ENCODE data around the gene KRTAP10-3.
"Not testable (repeated sequence)": the region's sequence is repeated elsewhere in the genome, so short reads cannot be mapped to it uniquely, and the experiment has no call there.

The KRTAP10-3 gene

DNA sequence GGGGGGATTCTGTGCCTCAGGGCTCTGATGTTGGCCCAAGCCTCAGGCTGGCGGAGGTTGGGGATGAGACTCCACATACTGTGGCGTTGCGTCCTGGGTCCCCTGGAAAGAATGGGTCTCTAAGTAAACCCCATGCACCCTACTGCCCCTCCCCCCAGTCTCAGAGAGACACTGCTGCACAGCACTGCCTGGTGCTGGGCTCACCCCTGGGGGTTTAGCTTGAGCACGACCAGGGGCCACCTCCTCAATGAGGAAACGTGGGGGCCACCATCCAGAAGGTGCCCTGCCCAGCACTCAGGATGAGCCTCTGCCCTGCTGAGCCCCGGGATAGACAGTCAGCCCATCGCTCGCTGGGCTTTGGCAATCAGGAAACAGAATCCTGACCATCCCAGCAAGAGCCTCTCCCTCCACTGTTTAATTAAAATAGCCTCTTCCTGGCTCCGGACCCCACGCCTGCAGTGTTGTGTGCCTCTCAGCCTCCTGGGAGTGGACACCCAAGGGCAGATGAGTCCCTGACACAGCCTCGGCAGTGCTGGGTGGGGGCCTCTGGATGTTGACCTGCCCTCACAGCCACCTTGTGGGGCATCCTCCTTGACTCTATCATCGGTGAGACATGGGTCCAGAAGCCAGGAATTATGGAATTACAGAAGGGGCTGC is 11.4 kb upstream of the KRTAP10-3 start:
- no peak for FAIRE-seq

DNA sequence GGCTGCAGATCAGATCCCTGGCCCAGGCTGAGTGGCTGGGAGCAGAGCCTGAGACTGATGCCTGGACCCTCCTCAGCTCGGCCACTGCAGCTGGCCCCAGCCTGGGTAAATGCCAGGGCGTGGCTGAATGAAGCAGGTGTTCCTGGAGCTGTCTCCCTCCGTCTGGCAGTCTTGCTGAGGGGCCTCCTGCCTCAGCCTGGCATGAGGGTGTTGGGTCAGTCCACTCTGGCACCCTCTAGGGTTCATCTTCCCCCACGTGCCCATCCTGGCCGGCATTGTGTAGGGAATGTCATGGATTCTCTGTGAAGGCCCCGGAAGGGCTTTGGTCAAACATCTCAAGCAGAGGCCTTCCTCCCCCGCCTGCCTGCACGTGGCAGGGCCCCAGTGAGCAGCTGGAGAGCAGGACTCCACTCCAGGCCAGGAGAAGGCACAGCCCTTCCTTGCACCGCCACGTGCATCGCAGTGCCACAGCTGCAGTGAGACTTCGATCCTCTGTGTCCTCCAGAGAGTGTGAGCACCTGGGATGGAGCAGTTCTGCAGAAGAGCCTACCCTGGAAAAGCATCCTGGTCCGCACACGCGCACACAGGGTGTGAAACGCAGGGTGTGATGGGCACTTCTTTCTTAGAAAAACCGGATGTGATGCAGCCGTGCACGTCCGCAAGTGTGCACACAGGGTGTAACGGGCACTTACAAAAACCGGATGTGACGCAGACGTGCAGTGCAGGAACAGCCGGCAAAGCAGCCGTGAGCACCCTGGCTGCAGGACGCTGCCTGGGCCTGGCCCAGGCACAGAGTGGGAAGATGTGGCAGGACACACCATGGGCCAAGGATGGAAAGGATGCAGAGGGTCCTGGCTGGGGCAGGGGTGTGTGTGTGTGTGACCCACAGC is 10.3 kb upstream of the KRTAP10-3 start:
- no peak for FAIRE-seq

DNA sequence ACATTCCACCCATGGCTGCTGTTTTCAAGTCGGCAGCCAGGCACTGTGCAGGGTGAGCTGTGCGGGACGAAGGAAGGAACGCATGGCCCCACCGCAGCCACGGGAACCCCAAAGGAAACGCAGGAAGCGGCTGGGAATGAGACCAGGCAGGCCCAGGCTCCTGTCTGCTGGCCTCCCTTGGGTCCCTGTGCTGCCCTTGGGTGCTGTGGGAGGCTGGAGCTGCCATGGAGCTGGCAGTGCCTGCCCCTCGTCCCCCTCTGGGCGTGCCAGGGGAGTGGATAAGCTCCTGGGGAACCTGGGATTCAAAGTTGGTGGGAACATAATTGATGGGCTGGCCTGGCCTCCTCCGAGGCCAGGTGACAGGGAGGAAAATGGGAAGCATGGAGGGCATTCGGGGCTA is 9.7 kb upstream of the KRTAP10-3 start:
- no peak for FAIRE-seq

DNA sequence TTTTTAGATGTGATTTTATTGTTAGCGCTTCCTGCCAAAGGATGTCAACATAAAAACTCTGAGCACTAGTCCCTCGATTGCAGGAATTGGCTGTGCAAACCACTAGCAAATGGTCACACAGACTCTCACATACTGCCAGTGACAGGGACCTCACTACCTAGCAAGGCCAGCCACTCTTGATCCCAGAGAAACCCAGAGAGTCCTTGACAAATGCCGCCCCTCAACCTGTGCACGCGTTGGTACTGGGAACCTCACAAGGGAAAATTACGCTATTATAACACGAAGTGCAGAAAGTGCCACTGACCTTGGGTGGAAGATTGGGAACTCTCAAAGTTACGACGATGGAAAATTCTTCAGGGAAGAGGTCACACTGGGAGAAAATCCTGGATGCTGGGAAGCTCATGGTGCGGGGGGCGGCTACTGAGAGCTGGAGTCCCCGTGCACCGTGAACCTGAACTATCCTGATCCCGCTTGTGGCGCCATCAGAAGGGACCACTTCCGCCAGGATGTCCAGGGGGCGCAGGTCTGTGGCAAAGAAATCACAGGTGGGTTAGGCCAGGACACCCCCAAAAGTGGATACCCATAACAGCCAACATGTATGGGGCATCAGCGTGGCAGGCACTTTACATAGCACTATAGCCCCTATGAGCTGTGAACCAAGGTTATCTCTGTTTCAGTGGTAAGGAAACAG is 9.0 kb upstream of the KRTAP10-3 start:
- no peak for FAIRE-seq

DNA sequence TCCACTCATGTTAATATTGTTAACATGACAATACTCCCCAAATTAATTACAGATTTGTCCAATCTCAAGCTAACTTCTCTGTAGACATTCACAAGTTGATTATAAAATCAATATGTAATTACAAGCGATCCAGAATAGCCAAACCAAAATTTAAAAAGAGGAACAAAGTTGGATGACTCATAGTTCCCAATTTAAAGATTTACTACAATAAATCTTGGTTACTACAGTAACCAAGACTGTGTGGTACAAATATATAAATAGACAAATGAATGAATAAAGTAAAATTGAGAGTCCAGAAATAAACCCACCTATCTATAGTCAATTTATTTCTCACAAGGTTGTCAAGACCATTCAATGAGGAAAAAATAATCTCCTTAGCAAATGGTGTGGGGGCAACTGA is 7.8 kb upstream of the KRTAP10-3 start:
- no peak for FAIRE-seq

DNA sequence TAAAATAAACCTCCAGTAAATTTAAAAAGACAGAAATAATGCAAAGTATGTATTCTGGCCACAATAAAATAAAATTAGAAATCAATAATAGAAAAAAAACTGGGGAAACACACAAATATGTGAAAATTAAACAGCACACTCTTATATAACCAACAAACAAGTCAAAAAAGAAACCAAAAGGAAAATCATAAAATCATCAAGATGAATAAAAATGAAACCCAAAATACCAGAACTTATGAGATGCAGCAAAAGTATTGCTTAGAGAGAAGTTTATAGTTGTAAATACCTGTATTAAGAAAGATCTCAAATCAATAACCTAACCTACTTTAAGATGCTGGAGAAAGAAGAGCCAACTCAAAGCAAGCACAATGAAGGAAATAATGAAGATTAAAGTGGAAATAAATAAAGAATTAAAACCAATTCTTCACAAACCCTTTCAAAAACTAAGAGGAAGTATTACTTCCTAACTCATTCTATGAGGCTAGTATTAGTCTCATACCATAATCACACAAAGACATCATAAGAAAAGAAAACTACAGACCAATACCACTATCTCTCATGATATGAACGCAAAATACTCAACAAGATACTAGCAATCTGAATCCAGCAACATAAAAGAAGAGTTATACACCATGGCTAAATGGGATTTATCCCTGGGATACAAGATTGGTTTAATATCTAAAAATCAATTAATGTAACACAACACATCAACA is 6.4 kb upstream of the KRTAP10-3 start:
- FAIRE-seq, result no peak

DNA sequence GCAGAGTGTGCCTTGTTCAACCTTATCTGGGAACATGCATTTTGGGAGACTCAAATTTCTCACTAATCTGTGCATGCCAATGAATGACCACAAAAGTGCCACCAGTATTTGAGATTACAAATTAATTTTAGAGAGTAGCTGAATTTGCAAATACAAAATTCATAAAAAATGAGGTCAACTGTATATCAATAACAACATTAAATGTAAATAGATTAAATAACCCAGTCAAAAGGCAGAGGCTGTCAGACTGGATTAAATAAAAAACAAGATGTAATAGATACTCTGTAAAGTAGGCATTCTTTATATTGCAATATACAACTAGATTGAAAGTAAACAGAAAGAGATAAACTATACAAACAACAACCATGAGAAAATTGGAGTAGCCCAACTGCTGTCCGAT is 5.5 kb upstream of the KRTAP10-3 start:
- FAIRE-seq, result no peak

DNA sequence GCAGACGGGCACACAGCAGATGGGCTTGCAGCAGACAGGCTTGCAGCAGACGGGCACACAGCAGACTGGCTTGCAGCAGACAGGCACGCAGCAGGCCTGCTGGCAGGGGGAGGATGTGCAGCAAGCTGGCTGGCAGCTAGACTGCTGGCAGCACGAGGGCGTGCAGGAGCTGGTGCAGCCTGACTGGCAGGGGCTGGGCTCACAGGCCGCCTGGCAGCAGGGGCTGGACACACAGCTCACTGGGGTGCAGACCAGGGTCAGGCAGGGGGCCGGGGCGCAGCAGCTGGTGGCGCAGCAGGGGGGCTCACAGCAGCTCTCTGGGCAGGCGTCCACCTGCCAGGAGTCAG is 293 bp downstream of the KRTAP10-3 start:
- not testable (repeated sequence) for FAIRE-seq

DNA sequence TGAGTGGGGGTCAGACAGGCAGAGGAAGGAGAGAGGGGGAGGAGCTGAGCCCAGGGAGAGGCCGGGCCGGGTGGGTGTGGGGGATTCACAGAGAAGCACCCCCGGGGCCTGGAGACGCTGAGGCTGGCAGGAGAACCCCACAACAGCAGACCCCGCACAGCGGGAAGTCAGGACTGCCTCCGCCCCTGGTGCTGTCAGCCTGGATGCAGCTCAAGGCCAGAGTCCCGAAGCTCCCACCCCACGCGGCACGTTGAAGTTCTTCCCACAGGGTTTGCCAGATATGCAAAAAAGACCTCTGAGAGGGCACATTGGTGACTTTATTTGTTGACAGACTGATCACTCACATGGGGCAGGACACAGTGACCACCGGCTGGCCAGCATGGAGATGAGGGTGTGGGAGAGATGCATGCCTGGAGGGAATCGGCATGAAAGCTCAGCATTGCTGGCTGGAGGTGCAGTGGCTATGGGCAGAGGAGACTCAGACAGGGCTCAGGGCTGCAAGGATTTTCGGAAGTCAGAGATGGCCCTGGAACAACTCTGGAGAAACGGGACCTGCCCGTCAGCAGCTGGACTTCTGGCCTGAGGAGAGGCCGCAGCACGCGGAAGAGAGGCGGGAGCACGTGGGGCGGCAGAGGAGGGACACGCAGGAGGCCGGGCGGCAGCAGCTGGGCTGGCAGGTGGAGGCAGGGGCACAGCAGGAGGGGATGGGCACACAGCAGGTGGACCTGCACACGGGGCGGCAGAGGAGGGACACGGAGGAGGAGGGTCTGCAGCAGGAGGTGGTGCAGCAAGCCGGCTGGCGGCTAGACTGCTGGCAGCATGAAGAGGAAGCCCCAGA is 885 bp downstream of the KRTAP10-3 start:
- FAIRE-seq, result no peak

DNA sequence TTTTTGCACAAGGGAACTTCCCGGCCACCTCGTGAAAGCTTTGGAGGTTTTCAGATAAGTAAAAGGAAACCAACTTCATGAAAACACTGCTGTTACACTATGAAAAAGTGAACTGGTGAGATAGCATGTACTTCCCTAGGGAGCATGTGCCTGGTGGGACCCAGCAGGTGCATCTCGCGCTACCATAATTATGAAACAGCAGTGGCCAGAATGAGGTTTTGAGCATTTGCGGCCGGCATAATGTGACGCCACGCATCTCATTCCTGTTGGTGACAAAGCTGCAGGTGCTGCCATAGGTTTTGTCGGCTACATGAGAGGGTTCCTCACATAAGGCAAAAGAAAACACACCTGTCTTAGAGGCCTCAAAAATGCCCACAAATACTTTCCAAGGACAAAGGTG is 1.7 kb downstream of the KRTAP10-3 start:
- FAIRE-seq, result no peak

DNA sequence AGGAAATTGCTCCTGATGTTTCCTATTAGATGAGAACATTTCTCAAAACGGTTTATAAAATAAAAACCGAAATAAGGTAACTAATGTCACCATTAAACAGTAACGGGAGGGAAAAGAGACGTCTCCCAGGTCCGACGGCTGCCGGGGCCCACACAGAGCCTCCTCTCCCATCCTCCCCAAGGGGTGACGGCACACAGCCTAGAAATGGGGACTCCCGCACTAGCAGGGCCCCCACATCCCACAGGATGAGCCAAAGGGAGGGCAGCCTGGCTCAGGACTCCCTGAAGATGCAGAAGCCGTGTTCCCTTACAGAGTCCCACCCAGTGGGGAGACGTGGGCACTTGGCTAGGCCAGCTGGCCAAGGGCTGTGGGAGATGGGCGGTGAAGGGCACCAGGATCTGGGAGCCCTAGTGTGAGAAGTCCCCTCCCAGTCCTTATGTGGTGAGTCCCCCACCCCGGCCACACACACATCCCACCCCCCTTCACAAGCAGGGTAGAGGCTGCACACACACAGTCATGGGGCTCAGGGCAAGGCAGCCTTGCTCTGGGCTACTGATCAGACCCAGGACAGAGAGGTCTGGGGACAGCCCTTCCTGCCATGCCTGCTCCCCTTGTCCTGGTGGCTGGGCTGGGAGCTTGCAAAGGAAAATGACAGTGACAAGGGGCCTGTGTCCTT is 3.3 kb downstream of the KRTAP10-3 start:
- no peak for FAIRE-seq

DNA sequence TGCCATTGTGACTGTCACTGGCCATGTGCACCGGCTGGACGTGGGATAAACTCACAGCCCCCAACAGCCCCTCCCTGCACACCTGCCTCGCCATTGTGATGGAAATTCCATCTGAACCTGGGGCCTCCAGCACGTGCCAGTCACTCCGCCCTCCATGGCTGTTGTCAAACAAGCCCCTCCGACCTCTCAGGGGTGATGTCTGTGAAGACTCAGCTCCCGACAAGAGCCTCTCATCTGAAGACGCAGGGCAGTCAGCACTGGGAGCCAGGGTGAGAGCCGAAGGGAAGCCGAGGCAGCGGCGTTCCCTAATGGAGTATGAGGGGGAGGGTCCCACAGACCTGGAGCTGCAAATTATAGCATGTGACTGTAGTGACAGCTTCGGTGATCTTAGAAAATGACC is 5.9 kb downstream of the KRTAP10-3 start:
- no peak for FAIRE-seq

DNA sequence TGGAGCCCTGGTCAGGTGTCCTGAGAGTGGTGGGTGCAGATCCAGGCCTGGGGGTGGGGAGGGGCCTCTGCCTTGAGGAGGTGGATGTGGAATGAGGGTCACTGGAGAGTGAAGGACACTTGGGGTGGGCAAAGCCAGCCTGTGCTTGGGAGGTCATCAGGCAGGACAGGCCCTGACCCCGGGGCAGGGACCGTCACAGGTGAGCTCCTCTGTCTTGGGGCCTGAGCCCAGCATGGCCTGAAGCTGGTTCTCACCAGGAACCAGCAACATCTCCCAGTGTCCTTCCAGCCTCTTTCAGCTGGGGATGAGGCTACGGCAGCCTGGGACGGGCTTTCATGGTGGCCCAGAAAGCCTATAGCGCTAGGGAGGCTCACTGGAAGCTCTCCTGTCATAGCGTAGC is 6.5 kb downstream of the KRTAP10-3 start:
- FAIRE-seq, result no peak

DNA sequence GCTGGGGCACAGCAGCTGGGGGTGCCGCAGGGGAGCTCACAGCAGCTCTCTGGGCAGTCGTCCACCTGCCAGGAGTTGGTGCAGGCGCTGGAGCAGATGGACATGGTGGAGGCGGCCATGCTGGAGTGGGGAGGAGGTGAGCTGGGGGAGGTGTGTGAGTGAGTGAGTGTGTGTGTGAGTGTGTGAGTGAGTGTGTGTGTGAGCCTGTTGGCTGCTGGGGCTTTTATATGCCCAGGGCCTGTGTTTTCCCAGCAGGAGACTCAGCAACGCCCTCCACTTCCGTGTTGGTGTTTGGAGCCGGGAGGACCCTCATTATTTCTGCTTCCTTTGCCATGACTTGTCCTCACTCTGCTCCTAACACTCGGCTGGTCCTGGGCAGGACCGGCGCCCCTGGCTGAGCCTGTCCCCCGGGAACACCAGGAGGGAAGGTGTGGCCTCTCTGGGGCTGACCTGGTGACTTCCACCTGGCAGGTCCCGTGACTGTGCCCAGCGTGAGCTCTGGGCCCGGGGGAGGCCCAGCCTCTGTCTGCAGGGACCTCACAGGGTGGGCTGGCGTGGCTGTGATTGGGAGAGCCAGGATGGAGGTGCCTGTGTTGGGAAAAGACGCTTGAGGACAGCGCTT is 7.1 kb downstream of the KRTAP10-3 start, which contains the start of gene KRTAP10-2:
Gene KRTAP10-2, minus strand, starts transcription at position 166 of the 622 bp plus-strand sequence. Its CDS starts 47 bp downstream, at position 119.
- no peak for FAIRE-seq

DNA sequence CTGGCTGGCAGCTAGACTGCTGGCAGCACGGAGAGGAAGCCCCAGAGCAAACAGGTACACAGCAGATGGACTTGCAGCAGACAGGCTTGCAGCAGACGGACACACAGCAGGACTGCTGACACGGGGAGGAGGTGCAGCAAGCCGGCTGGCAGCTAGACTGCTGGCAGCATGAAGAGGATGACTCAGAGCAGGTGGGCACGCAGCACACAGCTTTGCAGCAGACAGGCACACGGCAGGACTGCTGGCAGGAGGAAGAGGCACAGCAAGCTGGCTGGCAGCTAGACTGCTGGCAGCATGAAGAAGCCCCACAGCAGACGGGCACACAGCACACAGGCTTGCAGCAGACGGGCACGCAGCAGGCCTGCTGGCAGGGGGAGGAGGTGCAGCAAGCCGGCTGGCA is 7.8 kb downstream of the KRTAP10-3 start:
- no peak for FAIRE-seq

DNA sequence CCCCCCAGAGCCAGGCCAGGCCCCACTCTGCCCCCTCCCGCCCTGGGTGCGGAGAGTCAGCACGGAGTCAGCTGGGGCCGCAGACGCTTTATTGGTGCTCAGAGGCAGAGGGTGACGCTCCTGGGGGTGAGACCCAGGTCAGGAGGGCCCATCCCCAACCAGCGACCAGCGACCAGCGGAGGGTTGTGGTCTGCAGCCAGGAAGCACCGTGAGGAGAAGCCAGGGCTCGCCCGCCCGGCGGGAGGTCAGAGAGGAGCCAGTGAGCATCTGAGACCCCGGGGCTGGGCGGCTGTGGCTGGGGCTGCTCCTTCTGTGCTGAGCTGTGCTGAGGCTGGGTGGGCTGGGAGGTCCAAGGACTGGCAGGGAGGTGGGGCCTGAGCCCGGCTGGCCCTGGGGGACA is 8.3 kb downstream of the KRTAP10-3 start:
- FAIRE-seq, result not testable (repeated sequence)

DNA sequence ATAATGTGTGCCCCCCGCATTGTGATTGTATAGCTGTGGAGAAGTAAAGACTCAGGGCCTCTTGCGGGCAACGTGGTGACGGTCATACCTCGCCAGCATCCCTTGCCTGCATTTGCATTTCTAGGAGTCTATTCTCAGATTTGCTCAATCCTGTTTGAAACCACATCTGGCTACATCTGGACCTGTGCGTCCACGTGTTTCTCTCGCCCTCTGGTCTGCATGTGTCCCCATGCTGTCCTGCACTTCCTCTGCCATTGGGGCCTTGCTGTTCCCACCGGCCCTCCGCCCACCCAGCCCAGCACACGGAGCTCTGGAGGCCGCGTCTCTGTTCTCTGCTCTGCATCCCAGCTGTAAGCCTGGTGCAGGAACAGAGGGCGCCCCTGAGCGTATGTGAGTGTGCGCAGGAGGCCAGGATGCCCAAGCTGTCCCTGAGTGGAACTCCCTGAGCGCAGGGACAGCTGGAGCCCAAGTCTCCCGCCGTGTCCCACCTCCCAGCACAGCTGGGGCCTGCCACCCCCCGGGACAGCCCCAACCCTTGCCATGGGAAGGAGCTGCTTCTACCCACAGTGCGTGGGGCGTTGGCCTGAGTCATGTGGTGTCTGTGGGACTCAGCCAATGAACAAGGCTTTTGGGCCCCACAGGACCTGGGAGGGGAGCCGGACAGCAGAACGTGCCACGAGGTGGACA is 8.9 kb downstream of the KRTAP10-3 start:
- FAIRE-seq, result no peak

DNA sequence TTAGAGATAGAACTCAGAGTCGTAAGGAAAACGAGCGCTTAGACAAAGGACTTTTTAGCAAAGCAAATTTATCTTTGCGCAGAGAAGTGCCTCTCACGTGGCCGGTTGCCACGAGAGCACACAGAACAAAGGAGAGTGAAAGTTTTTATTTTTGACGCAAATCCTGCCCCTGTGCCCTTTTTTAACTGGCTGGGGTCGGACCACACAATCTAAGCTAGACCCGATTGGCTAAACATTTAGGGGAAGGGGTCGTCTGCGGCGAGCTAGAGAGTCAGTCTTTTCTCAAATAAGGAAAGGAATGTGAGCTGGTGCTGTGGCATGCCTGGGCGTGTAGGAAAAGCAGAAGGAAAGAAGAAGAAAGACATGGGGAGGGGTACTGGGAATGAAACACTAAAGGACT is 9.7 kb downstream of the KRTAP10-3 start:
- no peak for FAIRE-seq

DNA sequence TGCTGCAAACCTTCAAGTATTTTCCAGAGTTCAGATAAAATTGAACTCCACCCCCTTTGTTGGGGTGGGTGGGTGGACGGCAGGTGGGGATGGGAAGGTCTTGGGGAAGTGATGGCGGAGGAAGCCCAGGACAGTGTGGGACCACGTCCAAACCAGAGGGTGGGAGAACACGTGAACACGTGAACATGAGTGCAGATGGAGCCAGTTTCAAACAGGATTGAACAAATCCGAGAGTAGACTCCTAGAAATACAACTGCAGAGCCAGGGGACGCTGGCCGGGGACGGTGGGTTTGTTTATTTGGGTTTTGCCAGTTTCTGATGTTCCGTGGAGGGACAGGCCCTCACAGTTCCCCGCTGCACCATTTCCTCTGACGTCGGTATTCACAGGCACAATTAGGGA is 10.2 kb downstream of the KRTAP10-3 start:
- no peak for FAIRE-seq

DNA sequence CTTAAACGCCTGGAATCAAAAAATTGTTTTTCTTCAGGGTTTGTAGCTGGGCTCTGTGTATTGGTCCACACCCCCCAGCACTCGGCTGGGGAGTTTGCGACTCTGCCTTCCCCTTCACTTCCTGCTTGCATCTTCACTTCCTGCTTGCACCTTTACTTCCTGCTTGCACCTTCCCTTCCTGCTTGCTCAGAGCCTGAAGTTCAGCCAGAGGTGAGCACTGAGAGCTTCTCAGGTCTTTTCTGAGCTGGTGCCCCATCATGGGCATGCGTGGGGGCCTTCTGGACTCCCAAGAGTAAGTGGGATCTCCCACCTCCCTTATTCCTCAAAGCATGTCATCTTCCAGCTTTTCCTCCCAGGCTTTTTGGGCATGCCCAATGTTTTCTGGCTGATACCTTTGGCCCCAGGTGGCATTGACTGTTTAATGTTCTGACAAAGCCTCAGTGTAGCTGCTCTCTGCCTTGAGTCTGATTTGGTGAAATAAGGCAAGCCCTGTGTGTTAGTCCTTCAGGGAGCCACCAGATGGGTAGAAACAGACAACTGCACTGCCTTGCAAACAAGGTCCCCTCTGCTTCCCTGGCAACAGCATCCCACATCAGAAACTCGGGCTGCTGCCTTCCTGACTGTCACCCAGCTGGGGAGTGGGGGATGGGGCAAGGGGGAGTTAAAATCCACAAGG is 10.8 kb downstream of the KRTAP10-3 start:
- FAIRE-seq, result no peak

Data from G401.6 (cell line).